HL-60 (cell line): Measurements from ENCODE around the gene DCT.

ENCODE experiments used
- GABPA ChIP-seq: IDR thresholded peaks from 2 replicates; pipeline ENCODE4 v1.6.1; 2012; ENCODE audit warnings: low read depth
- TF ChIP-seq, protein P1 (sequence below): IDR thresholded peaks from one replicate; pipeline ENCODE4 v1.5.1; 2011; ENCODE audit warnings: low read length, control low read depth, inconsistent platforms; ENCODE audit not compliant: insufficient read depth

DNA sequence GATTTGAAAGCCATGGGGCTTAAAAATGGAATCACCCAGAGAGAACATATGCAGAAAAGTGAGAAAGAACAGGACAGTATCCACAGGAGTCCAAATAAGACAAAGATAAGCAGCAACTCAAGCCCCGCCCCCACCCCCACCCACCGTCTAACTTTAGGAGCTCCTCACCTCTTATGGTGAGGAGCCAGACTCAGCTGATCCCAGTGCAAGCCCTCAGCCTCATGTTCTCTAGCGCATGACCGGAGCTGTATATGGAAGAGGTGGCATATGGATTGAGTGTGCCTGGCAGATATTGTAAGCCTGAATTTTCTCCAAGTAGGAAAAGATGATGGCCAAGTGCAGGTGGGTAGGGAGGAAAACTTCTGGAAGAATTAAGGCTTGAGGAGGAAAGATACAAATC is 36.4 kb upstream of the DCT start:
- TF ChIP-seq, protein P1, sequence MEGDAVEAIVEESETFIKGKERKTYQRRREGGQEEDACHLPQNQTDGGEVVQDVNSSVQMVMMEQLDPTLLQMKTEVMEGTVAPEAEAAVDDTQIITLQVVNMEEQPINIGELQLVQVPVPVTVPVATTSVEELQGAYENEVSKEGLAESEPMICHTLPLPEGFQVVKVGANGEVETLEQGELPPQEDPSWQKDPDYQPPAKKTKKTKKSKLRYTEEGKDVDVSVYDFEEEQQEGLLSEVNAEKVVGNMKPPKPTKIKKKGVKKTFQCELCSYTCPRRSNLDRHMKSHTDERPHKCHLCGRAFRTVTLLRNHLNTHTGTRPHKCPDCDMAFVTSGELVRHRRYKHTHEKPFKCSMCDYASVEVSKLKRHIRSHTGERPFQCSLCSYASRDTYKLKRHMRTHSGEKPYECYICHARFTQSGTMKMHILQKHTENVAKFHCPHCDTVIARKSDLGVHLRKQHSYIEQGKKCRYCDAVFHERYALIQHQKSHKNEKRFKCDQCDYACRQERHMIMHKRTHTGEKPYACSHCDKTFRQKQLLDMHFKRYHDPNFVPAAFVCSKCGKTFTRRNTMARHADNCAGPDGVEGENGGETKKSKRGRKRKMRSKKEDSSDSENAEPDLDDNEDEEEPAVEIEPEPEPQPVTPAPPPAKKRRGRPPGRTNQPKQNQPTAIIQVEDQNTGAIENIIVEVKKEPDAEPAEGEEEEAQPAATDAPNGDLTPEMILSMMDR, result no peak
- no peak for TF ChIP-seq GABPA
